ENCODE results near the gene LRP2. TPM values are rescaled to one million over a fixed set of nuclear protein-coding genes. Genes with fewer than 3 reads are reported as not detected.

The LRP2 gene
- total RNA-seq, 1 experiment from 2014 or later: 0.59 TPM

- CTCF ChIA-PET: interaction anchor here (0.6 to 1.0 kb wide), 4 partner anchors 12 to 144 kb away, joined by 3 read pairs; no protein-coding TSS in a partner anchor
- H3K4me3 Mint-ChIP-seq: no peak overlapping the region
- ATAC-seq: peak; percentile 79
Observed at GRCh38 chr2:169087757-169088379, 274.5 kb downstream of the LRP2 start.

GRCh38 chr2:169086893-169087467, 275.4 kb downstream of the LRP2 start:
- Mint-ChIP-seq H3K36me3 (no peaks in the 10 kb centered on the region), H3K27ac (no peak overlapping the region), H3K27me3 (ENCODE audit: low read depth) (no peaks in the 10 kb centered on the region), H3K9me3 (no peaks in the 10 kb centered on the region), H3K4me1 (peaks cover 8% of the 10 kb centered on the region), H3K4me3 (no peak overlapping the region)
- no peak for TF ChIP-seq USF1 (CRISPR knock-in tag; IDR thresholded peaks at IDR 0.05)
- TF ChIP-seq E2F5 (CRISPR knock-in tag; IDR thresholded peaks at IDR 0.05): no peak
- TF ChIP-seq GTF2I (CRISPR knock-in tag; conservative IDR thresholded peaks at IDR 0.05): no peak
- TF ChIP-seq ATF1 (CRISPR knock-in tag; IDR thresholded peaks at IDR 0.05): no peak
- no peak for TF ChIP-seq FOXP4 (CRISPR knock-in tag; IDR thresholded peaks at IDR 0.05)
- no peak for TF ChIP-seq NR3C1 (CRISPR knock-in tag; conservative IDR thresholded peaks at IDR 0.05; ENCODE audit: low read depth)
- no peak for TF ChIP-seq NR1H2 (CRISPR knock-in tag; IDR thresholded peaks at IDR 0.05)
- no peak for TF ChIP-seq RORB (CRISPR knock-in tag; IDR thresholded peaks at IDR 0.05)
- TF ChIP-seq MYBL2 (CRISPR knock-in tag; IDR thresholded peaks at IDR 0.05): no peak
- TF ChIP-seq HMGA2 (CRISPR knock-in tag; IDR thresholded peaks at IDR 0.05): no peak
- no peak for TF ChIP-seq SOX15 (CRISPR knock-in tag; IDR thresholded peaks at IDR 0.05)
- TF ChIP-seq ZNF219 (CRISPR knock-in tag; IDR thresholded peaks at IDR 0.05; ENCODE audit: borderline replicate concordance): no peak
- TF ChIP-seq GABPB1 (CRISPR knock-in tag; IDR thresholded peaks at IDR 0.05): no peak
- TF ChIP-seq IRF1 (CRISPR knock-in tag; IDR thresholded peaks at IDR 0.05): no peak
- TF ChIP-seq ZNF671 (CRISPR knock-in tag; IDR thresholded peaks at IDR 0.05): no peak
- no peak for ATAC-seq
- POLR2A ChIA-PET: no interaction called here
- CTCF ChIA-PET: no interaction called here
- DNase-seq (ENCODE audit: low spot score): no peak

More at GRCh38 chr2:169087757-169088379, 274.5 kb downstream of the LRP2 start:
- Mint-ChIP-seq H3K9me3 (no peaks in the 10 kb centered on the region), H3K36me3 (no peaks in the 10 kb centered on the region), H3K27ac (no peak overlapping the region), H3K4me1 (peaks cover 8% of the 10 kb centered on the region), H3K27me3 (ENCODE audit: low read depth) (no peaks in the 10 kb centered on the region)
- no peak for DNase-seq (ENCODE audit: low spot score)
- no peak for TF ChIP-seq ZNF121 (CRISPR knock-in tag; IDR thresholded peaks at IDR 0.05)
- no peak for TF ChIP-seq GTF2I (CRISPR knock-in tag; conservative IDR thresholded peaks at IDR 0.05)
- no peak for TF ChIP-seq ZNF317 (CRISPR knock-in tag; IDR thresholded peaks at IDR 0.05; ENCODE audit: borderline replicate concordance, low read depth)
- TF ChIP-seq AR (CRISPR knock-in tag; IDR thresholded peaks at IDR 0.05): no peak
- TF ChIP-seq PREB (CRISPR knock-in tag; IDR thresholded peaks at IDR 0.05; ENCODE audit: borderline replicate concordance): no peak
- TF ChIP-seq ZNF263 (CRISPR knock-in tag; IDR thresholded peaks at IDR 0.05; ENCODE audit: low read depth): no peak
- no peak for TF ChIP-seq CREM (CRISPR knock-in tag; IDR thresholded peaks at IDR 0.05)
- TF ChIP-seq OVOL2 (CRISPR knock-in tag; IDR thresholded peaks at IDR 0.05; ENCODE audit: borderline replicate concordance): no peak
- TF ChIP-seq NR2C2 (CRISPR knock-in tag; IDR thresholded peaks at IDR 0.05): no peak
- TF ChIP-seq ESRRA (CRISPR knock-in tag; IDR thresholded peaks at IDR 0.05; ENCODE audit: borderline replicate concordance): no peak
- TF ChIP-seq IRF2 (CRISPR knock-in tag; IDR thresholded peaks at IDR 0.05; ENCODE audit: borderline replicate concordance, low read depth): no peak
- POLR2A ChIA-PET: no interaction called here

All from WTC11 (cell line).